ENCODE results near the gene HACE1.
"Not testable (repeated sequence)": the region's sequence is repeated elsewhere in the genome, so short reads cannot be mapped to it uniquely, and the experiment has no call there.

Gene HACE1

DNA sequence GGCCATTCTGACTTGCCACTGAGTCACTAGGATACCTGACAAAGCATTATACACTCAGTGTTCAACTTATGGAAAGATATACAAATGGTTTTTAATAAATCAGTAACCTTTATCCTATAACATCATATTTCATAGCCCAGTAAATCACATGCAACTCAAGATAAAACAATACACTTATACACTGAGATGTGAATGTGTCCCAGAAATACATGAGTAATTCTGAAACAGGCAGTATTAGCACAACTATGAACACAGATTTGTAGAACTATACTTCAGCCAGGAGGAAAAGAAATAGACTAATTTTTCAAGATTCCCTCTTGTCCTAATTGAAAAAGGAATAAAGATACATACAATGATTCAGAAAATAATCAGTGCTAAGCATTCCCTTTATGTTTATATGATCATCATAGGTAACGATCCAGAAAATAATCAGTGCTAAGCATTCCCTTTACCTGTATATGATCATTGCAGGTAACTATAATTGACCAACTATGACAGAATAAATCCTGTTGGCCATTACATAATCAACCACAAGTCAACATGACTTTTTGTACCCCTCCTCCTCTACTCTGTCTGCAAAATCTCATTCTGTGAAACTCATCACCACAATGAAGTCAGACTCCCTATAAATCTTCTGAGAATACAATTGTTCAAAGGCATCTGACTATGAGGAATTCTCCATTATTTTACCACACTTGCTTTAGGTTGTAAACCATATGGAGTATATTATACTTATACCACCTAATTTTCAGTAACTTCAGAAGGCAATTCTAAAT is 30.3 kb downstream of the HACE1 start:
- DNase-seq = no peak

DNA sequence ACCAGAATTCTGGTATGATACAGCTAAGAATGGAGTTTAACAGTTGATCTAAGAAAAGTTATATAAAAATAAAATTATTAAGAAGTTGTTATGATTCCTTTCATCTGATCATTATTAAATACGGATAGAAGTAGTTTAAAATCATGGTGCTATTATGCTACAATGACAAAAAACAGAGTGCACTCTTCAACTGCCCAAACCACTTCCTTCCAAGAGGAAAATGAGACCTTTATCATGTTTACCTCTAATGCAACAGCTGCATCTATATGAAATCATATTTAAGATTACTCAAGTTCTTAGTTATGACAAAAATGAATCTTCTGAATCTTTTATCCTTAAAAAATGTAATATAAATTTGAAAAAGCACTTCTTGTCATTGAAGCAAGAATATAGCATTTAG is 31.2 kb downstream of the HACE1 start:
- no peak for DNase-seq

DNA sequence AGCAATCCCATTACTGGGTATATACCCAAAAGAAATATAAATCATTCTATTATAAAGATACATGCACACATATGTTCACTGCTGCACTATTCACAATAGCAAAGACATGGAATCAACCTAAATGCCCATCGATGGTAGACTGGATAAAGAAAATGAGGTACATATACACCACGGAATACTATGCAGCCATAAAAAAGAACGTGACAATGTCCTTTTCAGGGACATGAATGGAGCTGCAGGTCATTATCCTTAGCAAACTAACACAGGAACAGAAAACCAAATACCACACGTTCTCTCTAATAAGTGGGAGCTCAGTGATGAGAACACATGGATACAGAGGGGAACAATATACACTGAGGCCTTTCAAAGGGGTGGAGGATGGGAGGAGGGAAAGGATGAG is 38.9 kb downstream of the HACE1 start:
- DNase-seq = not testable (repeated sequence)

DNA sequence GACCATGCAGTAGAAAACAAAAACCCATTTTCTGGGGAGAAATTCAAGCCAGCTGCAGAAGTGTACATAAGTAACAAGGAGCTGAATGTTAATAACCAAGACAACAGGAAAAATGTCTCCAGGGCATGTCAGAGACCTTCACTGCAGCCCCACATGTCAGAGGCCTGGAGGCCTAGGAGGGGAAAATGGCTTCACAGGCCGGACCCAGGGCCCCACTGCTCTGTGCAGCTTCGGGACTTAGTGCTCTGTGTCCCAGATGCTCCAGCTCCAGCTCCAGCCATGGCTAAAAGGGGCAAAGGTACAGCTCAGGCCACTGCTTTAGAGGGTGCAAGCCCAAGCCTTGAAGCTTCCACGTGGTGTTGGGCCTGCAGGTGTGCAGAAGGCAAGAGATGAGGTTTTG is 43.6 kb downstream of the HACE1 start:
- no peak for DNase-seq

DNA sequence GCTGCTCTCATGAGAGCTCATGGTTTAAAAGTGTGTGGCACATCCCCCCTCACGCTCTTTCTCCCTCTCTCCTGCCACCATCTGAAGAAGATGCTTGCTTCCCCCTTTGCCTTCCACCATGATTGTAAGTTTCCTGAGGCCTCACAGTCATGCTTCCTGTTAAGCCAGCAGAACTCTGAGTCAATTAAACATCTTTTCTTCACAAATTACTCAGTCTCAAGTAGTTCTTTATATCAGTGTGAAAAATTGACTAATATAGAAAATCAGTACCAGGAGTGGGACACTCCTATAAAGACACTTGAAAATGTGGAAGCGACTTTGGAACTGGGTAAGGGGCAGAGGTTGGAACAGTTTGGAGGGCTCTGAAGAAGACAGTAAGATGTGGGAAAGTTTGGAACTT is 45.0 kb downstream of the HACE1 start:
- DNase-seq = no peak

DNA sequence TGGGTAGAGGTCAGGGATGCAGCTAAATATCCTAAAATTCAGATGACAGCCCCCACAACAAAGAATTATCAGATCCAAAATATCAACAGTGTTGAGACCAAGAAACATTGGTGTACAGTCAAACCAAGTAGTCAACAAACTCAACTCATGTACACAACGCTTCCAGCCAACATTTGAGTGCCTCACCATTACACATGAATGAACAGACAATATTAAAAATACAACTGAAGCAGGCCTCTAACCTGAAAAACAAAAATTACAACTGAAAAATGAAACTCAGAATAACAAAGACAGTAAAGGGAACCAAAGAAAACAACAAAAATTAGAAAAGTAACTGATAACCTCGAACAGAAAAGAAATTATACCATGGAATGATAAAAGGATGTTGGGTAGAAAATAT is 46.2 kb downstream of the HACE1 start:
- no peak for DNase-seq

DNA sequence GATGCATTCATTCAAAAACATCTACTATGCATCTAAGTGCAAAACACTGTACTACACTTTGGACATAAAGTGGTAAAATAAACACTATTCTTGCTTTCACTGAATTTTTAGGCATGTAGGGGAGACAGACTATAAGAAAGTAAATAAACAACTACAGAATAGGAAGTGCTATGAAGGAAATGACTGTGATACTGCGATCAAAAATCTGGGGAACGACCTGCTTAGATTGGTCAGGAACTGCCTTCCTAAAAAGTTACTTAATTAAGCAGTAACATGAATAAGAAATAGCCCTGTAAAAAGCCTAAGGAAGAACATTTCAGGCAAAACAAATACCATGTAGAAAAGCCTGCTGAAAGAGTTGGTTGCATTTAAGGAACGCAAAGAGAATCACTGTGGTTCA is 50.6 kb downstream of the HACE1 start:
- no peak for DNase-seq

DNA sequence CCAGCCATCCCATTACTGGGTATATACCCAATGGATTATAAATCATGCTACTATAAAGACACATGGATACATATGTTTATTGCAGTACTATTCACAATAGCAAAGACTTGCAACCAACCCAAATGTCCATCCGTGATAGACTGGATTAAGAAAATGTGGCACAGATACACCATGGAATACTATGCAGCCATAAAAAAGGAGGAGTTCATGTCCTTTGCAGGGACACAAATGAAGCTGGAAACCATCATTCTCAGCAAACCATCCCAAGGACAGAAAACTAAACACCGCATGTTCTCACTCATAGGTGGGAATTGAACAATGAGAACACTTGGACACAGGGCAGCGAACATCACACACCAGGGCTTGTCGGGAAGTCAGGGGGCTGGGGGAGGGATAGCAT is 54.4 kb downstream of the HACE1 start:
- not testable (repeated sequence) for DNase-seq

DNA sequence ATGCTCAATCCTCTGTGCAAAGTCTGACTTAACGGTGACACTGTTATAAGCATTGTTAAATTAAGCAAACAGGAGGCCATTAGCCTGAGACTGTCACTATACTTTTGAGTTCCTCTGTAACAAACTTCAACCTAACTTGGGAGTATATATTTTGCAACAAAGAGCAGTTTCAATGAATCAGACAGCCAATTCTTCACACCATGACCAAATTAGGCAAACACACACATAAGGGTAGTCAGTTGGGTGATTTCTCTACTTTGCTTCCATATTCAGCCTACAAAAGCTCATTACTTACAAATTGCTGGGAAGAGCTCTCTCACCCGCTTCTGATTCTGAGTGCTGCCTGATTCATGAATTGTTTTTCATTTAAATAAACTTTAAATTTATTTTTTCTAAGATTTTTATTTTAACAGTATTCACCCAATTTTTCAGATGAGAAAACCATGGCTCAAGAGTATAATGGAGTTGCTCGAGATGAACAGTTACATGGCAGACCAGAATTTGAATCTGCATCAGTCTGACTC is 60.5 kb downstream of the HACE1 start:
- DNase-seq = no peak

DNA sequence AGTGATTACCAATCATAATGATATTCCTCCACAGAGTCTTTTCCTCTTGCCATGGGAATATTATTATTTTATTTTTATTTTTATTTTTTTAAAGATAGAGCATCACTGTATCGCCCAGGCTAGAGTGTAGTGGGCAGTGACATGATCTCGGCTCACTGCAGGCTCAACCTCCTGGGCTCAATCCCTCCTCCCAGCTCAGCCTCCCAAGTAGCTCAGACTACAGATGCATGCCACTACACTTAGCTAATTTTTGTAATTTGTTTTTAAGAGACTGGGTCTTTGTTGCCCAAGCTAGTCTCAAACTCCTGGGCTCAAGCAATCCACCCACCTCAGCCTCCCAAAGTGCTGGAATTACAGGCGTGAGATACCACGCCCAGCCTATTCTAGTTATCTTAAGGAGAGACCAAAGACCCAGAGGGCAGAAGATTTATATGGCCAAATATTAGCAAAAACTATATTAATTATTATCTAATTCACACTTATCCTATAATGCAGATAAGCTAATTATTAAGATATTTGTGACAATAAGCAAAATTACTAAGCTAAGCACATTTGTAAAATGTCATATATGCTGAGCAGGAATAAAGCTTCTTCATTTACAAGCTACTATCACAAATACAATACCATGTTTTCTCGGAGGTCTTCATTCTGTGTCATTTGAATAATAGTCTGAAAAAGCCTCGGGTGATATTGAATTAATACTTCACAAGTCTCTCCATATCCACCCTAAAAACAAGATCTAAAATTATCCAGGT is 63.5 kb downstream of the HACE1 start:
- DNase-seq = no peak

DNA sequence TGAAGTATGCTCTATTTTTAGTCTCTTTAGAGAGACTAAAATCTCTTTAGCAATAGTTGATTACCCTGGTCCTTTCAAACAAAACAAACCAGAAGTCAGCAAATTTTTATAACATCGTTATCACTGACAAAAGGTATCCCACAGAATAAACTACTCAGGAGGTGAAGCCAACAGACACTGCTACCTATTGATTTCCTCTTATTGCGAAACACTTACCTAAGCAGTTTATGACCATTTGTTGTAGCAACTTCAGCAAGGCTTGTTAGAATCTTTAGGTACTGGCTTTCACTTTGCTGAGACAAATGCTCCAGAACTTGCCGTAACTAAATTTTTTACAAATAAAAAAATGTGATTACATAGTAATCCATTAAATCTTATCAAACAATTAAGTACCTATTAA is 64.4 kb downstream of the HACE1 start:
- no peak for DNase-seq

DNA sequence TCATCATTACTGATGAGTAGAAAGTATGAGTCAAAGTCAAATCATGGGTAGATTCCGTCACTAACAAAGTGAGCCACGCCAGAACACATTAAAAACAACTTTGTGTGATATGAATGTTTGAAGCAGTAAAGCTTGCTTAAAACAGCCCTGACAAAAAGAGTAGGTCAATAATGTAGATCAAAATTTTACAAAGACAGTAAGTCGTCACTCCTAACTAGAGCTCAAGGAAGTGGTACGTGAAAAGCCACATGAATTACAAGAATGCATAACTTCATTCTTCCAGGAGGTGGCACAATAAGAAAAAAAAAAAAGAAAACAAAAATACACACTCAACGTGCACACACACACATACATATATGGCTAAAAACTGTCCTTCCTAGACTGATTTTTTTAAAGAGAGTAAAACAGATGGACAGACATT is 69.9 kb downstream of the HACE1 start:
- peak in 1 of 2 experiments; percentile 5 for DNase-seq

DNA sequence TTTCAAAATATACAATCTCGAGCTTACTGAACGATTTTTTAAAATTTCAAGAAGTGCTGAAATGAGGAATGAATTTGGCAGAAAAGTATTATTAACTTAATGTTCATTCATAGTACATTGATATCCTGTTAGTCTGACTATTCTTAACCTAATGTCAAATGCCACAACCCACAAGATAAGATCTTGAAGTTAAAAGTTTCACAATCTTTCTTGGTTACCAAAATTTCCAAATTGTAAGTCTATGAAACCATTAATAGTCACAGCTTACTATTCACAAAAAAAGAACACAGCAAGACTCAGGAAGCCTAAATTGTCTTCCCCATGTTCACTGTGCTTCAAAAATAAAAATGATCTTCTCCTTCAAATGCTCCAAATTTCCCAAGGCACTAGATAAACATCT is 71.3 kb downstream of the HACE1 start:
- no peak for DNase-seq

DNA sequence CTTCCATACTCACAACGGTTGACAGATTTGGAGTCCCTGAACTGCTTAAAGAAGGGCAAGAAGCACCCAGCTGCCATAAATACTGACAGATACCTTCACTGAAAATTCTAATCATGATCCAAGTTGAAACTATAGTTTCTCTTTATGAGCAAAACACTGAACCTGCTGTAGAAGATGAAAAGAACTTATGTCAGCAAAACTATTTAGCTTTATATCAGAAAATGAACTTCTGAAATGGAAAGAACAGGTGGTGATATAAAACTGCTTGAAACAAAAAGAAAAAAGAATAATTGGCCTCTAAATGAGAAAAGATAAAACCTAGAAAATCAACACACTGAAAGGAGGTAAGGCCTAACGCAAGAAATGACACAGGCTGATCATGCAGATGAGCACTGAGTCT is 72.4 kb downstream of the HACE1 start:
- no peak for DNase-seq

DNA sequence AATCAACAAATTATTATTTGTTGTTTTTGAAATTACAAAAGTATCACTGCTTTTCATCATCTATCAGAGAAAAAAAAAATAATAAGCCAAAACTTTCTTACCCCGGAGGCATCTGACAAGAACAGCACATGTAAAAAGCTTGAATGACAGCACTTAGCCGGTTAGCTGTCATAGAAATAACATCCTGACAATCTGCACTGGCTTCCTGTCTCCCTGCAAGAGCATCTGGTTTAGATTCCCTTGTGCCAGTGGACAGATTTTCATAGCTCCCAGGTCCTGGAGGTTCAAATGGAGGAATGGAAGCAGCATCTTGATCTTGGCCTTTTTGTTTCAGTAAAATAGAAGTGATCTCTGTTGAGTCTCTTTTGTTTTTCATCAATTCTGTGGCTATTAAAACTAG is 74.8 kb downstream of the HACE1 start:
- DNase-seq = no peak

DNA sequence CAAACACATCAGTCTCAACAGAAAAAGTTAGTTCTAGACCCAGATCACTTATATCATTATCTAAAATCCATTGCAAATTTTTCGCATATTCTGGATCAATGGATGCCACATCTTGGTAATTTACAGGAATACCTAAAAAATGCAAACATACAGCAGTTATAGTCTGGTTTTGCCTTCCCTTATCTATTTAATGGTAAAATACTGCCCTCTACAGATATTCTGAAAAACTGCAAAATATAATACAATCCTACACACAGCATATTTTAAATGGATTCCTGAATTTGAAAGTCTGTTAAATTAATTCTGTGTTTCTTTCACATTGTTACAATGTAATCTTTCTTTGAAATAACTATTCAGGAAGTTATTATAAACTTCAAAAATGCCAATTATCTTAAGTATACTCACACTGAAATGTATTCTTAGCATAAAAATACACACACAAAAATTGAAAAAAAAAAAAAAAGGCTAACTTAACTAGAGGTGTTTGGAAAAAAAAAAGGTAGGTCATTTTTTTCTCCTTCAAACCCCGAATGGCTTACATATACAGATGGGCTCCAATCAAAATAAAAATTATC is 88.4 kb downstream of the HACE1 start:
- peak in 1 of 2 experiments; percentile 19 for DNase-seq

DNA sequence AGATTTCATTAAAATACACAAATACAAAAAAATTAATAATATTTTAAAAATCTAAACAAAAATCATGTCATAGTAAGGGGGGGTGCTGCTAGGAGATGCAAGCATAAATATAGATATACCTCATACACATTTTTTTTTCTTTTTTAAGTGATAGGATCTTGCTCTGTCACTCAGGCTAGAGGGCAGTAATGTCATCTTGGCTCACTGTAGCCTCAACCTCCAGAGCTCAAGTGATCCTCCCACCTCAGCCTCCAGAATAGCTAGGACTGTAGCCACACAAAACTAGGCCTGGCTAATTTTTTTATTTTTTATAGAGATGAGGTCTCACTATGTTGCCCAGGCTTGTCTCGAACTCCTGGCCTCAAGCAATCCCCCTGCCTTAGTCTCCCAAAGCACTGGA is 90.8 kb downstream of the HACE1 start:
- no peak for DNase-seq

DNA sequence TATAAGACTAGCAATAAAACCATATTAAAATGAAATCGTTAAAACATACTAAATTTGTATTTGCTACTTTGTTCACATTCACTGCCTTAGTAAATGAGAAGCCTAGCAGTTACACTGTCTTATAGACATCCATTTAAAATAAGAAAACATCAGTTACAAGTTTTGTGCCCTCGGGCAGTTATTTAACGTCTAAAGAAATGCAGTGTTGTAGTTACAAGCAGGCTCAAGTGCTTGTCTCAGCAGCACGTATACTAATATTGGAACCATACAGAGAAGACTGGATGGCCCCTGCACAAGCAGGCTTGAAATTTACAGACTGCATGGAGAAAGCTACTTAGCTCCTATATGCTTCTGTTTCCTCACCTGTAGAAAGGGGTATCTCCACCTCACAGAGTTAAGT is 93.1 kb downstream of the HACE1 start:
- no peak for DNase-seq

DNA sequence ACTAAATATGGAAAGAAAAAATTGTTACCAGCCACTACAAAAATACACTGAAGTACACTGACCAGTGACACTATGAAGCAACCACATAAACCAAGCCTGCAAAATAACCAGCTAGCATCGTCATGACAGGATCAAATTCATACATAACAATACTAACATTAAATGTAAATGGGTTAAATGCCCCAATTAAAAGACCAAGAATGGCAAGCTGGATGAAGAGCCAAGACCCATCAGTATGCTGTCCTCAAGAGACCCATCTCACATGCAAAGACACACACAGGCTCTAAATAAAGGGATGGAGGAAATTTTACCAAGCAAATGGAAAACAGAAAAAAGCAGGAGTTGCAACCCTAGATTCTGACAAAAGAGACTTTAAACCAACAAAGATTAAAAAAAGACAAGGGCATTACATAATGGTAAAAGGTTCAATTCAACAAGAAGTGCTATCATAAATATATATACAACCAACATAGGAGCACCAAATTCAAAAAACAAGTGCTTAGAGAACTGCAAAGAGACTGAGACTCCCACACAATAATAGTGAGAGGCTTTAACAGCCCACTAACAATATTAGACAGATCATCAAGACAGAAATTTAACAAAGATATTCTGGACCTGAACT is 104.8 kb downstream of the HACE1 start:
- DNase-seq = no peak

DNA sequence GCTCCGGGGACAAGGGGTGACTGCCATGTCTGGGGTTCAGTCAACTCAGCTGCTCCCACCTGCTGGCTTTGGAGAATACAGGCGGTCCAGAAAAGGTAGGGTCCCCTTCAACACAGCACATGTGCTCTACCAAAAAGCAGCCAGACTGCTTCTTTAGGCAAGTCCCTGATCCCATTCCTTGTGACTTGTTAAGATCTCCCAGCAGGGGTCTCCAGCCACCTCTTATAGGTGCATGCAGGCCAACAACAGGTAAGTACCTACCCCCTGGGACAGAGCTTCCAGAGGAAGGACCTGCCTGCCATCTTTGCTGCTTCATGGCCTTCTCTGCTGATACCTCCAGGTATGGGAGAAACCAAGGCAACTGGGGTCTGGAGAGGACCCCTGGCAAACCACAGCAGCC is 106.5 kb downstream of the HACE1 start:
- DNase-seq = no peak

DNA sequence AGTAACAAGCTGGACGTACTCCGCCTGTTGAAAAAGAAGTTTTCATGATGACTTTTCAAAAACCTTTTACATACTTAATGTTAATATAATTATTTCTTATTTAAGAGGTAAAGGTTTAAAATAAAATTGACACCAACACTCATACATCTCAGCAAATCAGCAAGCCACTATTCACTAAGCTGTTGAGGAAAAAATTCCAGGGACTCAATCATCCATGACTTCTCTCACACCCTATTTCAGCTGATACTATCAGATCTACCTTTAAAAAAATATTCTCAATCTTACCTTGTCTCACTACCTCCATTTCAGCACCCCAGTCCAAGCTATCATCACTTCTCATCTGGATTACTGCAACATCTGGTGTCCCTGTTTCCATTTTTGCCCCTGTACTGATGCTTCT is 109.3 kb downstream of the HACE1 start:
- no peak for DNase-seq

DNA sequence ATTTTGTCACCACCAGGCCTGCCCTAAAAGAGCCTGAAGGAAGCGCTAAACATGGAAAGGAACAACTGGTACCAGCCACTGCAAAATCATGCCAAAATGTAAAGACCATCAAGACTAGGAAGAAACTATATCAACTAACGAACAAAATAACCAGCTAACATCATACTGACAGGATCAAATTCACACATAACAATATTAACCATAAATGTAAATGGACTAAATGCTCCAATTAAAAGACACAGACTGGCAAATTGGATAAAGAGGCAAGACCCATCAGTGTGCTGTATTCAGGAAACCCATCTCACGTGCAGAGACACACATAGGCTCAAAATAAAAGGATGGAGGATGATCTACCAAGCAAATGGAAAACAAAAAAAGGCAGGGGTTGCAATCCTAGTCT is 120.6 kb downstream of the HACE1 start:
- DNase-seq = not testable (repeated sequence)

DNA sequence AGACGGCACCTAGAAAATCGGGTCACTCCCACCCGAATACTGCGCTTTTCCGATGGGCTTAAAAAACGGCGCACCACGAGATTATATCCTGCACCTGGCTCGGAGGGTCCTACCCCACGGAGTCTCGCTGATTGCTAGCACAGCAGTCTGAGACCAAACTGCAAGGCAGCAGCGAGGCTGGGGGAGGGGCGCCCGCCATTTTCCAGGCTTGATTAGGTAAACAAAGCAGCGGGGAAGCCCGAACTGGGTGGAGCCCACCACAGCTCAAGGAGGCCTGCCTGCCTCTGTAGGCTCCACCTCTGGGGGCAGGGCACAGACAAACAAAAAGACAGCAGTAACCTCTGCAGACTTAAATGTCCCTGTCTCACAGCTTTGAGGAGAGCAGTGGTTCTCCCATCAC is 122.2 kb downstream of the HACE1 start:
- not testable (repeated sequence) for DNase-seq

DNA sequence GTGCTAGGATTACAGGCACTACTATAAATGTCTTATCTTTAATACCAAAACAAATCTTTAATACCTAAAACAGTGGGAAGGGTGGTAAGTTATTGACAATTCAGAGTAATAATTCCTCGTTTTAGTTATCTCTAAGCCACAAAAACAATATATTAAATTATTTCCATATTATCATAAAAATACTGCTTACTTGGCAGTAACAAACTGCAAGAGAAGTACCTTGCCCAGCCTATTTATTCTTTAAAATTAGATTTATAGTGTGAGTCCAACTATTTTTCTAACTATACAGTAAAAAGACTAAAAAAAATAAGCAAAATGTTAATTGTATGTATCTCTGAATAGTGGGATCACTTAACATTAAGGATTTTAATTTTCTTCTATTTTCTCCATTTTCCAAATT is 123.2 kb downstream of the HACE1 start:
- DNase-seq = no peak
